Medulla oblongata (tissue), 1 donor: ENCODE results near the gene TSPAN5.

Source experiments
- DNase-seq: peaks from one replicate; pipeline ENCODE4 v3.0.0-alpha.2; 2015; ENCODE audit errors: extremely low spot score

TSPAN5 gene

DNA sequence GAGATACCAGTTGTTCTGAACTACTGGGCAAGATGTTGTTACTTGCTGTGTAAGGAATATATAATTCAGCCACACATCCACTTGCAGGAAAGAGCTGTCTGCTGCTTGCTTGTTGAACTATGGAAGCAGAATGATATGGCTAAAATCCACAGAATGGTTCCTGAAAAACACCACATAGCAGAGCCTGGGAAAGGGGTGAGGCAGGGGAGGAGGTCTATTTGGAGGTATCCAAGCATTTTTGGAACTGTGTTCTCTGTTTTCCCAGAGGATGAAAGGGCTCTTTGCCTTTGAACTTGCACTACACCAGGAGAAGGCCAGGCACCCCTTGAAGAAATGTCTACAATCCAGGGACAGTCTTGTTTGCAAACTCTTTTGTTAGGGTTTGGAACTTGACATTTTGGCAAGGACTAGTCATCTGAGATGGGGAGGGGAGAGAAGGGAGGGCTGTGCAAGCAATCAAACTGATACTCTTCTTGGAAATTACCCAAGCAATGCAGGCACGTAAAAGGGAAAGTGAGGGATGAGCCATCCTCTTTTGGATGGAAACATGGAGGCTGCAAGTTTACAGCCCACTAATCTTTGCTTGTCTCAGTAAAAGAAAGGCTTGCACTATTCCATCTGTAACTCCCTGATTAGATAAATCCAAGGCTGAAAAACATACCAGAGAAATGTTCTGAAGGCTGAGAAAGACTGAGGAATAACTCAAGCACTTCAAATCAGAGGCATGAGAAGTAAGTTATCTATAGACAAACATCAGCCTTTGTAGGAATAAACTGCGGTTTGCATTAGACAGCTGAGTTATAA lies 141.0 kb downstream of the TSPAN5 start:
- no peak for DNase-seq

DNA sequence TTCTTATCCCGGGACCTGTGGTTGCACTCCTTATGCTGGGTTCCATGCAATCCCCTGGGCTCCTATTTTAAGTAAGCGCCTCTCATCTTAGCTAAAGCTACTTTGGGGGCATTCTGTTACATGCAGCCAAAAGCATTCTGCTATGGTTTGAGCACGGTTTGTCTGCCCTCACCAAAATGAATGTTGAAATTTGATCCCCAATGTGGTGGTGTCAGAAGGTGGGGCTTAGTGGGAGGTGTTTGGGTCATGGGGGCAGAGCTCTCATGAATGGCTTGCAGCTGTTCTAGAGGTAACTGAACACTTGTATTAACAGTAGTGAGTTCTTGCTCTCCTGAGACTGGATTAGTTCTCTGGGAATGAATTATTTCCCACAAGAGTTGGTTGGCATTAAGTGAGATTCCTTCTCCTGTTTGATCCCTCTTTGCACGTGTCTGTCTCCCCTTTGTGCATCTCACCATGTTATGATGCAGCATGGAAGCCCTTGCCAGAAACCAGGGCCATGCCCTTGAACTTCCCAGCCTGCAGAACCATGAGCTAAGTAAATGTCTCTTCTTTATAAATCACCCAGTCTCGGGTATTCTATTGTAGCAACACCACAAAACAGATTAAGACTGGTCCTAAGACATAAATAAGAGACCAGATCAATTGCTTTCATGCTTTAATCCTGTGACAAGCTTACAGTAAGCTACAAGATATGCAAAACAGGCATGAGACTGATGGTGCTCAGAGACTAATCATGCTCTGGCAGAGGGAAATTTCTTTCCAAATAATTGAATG lies 141.8 kb downstream of the TSPAN5 start:
- no peak for DNase-seq

DNA sequence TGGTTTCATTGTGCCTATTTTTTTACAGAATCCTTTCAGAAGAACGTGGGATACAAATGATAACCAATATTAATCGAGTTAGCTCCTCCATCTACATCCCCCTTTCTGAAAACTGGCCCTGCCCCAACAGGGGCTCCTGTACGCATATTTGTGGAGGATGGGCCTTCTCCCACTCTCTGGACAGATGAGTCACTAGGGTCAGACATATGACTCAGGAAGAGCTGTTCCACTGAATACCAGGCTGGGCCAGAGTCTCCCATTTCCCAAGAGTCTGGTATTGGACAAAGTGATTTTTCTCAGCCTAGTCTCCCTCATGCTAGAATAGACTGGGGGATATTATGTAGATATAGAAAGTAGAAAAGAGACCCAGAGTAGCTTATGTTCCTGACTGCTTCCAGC lies 142.4 kb downstream of the TSPAN5 start:
- DNase-seq: no peak

DNA sequence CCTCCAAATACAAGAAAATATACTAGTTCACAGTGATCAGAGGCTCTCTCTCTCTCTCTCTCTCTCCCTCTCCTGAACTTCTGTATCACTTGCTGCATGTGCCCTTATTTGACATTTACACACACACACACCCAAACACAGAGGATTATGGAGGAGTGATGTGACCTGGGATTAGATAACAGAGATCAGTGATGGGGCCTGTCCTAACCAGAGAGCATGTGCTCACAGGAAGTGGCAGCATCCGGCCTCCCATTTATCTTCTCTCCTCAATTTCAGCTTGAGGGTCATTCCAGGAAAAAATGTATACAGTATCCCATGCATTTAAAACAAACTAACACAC lies 143.0 kb downstream of the TSPAN5 start:
- DNase-seq: no peak

DNA sequence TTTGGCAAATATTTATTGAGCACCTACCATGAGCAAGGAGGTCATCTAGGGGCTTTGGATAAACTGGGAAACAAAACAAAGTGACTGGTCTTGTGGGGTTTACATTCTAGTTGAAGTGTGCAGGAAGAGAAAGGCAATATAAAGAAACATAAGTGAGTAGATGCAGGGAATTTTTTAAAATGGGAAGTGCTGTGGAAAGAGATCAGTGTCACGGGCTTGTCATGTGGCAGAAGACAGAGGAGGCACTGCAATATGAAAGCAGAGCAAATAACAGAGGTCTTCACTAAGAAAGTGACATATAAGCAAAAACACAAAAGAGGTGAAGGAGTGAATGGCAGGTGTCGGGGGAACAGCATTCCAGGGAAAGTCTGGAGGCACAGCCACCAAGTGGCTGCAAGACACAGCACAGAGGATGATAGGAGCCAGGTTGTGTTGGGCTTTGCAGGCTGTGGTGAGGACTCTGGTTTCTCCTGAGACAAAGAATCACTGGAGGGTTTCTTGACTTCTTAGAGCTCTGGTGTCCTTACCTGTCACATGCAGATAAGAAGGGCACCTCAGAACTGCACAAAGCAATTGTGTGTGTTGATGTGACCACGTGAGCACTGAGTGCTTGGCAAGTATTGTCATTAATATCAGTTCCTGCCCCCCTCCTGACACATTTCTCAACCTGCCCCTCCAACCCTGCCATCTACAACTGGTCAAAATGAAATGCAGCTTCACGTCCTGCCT lies 143.5 kb downstream of the TSPAN5 start:
- no peak for DNase-seq

DNA sequence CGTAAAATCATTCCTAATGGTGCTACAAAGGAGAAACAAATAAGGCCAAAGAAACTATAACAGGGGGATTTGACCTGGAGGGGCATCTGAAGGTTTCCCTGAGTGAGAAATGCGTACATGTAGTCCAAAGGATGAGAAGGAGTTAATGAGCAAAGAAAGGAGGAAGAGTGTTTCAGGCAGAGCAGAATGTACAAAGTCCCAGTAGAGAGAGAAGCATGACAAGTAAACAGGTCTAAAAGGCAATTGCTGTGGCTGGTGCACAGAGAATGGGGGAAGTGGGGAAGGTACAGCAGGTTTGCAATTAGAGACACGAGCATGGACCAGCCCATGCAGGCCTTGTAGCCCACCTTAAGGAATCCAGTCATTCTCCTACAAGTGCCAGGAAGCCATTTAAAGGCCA lies 145.5 kb downstream of the TSPAN5 start:
- no peak for DNase-seq

DNA sequence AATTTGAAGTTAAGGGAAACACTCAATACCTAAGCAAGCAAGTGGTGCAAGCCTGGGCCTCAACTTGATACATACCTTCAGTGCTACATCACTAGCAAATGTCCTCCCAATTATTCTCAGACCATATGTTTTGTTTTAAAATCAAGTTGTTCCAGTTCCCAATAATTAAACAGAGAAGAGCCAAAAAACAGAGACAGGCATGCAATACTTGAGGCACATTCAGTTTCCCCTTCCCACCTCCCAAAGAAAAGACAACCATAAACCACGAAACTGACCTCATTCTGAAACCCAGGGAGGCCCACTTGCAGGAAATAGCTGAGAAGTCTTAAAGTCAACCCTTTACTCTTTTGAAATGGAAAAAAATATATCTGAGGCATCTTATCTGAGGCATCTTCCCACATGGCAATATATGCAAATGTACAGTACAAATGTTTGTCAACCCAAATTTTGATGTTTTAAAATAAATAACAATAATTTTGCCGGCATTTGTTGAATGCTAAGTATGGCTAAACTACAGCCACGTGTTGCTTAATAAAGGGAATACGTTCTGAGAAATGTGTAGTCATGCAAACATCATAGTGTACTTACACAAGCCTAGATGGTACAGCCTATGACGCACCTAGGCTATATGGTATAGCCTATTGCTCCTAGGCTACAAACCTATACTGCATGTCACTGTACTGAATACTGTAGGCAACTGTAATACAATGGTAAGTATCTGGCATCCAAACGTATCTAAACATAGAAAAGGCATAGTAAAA lies 147.5 kb downstream of the TSPAN5 start:
- no peak for DNase-seq

DNA sequence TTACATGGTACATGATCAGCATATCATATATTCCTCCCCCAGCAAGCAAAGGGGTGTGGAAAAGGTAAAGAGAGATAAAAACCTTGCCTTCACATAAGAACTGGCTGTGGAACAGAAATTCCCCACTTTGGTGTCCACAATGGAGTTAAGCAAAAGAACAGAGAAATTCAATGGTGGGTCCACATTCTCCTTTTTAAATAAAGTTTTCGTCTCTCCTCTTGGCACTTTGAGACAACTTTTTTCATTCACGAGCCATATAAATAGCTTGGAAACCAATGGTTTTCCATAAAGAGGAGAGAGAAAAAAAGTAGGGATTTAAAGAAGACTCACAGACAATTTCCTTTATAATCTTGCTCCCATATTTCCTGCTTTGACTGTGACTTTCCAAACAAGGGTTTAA lies 148.1 kb downstream of the TSPAN5 start:
- DNase-seq: no peak

DNA sequence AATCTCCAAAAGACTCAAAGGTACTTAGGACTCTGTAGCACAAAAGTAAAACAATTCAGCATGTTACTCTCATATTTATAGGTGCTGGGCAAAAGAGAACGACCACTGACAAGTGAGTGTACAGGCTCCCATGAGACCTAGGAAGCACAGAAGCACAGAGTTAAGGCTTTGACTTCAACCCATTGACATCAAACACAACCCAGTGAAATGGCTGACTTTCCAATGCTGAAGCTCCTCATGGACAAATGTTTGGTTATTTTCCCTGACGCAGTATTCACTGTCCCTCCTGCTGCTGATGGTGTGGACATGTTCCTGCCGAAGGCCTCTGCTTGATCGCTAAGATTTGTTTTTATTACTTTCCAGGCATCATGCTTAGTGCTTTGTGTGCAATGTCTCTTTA lies 148.7 kb downstream of the TSPAN5 start:
- DNase-seq: no peak

DNA sequence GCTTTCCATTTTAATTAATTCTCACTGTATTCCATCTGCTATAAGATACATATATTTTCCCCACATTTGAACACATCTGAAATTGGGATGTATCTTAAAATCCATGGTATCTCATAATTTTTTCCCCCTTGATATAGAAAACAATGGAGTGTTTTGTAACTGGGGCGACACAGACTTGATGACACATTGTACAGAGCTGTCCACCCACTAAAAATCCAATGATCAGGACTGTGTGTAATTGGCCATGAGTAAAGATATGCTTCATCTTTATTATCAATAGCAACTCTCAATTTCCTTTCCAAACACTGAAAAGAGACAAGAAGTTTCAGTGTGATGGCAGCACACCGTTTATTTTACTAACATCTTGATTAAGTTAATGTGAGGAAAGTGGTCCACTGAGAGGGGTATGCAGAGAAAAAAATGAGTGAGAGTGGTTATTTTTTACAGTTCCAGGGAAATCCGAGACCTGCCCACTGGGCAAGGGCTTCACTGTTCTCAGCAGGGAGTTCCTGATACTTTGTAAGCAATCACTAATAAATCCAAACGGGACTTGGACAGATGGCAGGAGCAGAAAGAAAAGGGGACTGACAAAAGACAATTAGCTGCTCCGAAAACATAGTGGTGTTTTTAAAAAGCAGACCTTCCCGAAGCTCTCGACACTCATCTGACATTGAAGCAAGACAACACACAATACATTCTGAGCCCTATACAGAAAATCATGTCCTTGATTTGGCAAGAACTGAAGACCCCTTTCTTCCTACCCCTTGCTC lies 149.4 kb downstream of the TSPAN5 start:
- DNase-seq: no peak

DNA sequence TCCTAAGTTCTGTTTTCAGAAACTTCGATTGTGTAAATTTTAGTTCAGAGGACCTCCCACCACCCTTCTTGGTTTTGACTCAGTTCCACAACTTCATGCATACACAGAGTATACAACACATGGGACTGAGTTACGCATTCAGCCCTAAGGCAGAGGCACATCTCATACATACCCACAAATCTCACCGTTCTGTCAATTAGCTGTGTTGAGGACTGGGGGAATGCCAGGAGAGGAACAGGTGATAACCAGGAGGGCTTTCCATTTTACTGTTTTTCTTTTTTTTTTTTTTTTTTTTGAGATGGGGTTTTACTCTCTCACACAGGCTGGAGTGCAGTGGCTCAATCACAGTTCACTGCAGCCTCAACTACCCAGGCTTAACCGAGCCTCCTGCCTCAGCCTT lies 150.2 kb downstream of the TSPAN5 start:
- no peak for DNase-seq

DNA sequence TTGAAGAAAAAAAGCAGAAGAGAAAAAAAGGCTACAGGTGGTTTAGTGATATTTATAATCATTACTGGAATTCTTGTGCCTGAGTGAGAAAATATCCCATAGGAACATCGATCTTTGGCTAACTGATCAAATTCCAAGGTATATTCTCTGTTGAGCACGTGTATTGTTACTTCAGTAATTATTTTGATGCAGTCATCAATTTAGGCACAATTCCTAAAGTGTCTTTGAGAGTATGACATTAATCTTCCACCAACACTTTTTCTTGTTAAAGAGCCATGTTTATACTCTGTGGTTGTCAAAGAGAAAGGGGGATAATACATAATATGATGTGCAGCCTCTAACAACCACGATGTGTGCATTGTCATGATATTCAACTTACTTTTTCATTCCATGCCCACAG lies 151.1 kb downstream of the TSPAN5 start:
- DNase-seq: no peak

DNA sequence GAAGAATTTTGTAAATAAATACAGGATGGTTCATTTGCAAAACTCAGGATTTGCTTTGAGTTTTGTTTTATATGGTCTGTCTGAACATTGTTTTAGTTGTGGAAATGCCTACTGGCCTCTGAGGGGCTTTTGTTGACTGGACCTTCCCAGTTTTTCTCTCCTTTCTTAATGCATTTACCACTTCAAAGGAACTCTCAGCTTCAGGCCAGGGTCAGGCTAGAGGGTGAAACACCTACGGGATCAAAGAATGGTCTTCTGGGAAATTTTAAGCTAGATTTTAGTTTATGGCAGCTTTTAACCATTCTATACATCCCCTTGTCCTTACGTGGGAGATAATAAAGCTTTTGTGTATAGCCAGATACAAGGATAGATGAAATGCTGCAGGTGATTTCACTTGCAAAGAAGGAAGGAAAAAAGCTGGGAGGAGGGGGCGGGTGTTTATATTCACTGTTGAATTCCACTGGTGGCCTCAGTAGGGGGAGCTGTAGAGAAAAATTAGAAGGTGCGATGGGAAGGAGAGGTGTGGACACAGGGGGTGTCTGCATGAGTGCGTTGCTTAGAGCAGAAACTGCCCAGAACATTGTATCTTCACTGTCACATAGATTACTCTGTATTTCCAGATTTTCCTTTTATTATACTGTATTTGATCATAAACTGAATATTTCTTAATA lies 151.8 kb downstream of the TSPAN5 start:
- DNase-seq: no peak

DNA sequence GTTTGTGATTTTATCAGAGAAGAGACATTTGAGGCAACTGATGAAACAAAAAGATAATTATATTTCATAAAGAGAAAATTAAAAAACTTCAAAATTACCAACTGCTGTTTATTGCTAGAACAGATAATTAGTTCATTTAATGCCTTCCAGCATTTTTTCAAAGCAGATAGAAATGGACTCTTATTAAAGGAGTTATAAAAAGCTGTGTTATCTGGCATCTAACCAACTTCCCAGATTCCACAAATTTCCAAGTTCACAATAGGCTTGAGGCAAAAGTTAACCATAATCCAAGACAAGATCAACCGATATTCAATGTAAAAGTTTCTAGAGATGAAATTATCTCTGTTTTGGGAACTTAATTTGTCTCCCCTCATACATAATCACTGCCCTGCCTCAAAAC lies 152.4 kb downstream of the TSPAN5 start:
- DNase-seq: no peak

DNA sequence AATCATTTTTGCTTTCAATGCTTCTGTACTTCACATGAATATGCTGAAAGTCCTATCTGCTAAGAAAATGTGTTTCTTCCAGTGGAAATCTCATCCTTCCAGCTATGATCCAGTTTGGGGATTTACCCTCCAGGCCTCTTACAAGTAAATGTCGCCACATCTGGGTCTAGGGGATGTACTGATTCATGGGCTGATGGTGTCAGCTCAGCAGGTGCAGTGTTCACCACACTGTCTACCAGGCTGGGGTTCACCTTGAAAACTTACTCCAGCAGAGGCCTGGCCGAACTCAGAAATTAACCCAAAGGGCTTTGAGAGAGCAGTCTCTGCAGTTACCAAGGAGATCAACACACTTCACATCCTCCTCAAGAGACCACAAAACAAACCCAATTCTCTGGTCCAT lies 154.3 kb downstream of the TSPAN5 start:
- DNase-seq: no peak

DNA sequence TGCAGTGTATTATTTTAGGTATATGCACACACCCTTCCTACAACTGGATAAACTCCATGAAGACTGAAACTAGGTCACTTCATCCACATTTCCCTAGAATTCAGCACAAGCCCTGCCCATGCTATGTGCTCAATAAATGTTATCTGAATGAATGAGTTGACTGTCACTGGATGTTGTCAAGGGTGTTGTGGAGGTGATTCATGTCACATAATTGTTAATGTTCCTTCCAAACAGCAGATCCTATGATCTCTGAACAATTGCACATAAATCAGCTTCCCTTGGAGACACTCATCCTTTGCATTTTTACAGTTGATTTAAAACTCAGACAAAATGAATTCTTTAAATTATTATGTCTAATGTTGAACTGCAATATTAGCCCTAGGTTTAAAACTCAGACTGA lies 154.7 kb downstream of the TSPAN5 start:
- no peak for DNase-seq

DNA sequence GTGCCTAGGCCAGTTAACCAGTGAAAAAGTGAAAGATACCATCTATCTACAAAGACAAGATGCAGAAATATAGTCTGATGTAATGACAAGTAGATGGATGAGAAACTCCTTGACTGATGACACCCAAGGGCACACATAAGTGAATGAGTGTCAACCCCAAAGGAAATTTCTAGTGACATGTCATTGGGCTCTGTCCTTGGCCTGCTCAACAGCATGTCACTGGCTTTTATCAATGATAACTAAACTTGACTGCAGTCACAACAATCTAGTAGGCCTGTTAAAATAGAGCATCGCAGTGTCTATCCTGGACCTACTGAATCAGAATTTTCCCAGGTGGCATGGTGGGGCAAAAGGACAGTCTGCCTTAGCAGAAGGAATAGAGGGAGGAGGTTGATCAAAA lies 155.8 kb downstream of the TSPAN5 start:
- DNase-seq: no peak

DNA sequence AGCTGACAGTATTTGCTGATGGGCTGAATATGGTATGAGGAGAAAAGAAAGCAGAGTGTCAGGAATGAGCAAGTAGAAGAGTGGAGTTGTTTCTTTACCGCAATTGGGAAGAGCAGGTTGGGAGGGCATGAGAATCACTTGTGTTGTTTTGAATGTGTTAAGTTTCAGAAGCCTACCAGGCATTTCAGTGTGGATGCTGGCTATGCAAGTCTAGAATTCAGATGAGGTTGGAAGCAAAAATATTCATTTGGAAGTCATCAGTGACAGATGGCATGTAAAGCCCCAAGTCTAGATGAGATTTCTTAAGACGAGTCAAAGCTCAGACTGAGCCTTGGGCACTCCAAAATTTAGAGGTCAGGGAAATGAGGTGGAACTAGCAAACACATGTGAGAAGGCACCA lies 156.4 kb downstream of the TSPAN5 start:
- DNase-seq: no peak

DNA sequence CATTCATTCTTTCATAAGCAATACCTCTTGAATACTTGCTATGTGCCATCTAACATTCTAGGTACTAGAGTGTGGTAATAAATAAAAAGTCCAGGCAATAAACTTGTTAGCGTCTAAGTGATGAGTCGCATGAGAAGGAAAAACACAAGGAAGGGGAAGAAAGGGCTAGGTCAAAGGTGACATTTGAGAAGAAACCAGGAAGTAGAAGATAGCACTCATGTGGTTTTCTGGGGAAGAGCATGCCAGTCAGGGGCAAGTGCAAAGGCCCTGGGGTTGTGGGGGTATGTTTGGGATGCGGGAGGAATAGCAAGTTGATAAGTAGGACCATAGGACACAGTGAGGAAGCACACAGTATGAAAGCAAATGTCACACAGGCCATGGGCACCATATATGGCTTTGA lies 157.0 kb downstream of the TSPAN5 start:
- DNase-seq: no peak

DNA sequence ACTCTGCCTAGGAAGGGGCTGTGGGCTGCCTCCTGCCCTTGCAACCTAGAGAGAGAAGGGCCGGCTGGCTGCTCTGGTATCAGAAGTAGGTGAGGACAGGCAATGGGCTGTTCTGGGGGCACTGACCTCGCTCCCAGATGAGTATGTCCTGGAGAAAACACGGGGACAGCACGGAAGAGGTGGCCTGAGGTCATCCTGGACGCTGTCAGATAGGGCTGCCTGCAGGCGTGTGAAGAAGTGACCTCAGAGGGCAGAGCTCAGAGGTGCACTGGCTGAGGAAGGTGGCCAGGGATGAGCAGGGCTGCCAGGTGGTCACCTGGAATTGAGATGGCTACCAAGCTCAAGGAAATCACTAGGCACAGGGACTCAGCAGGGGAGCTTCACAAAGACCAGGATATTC lies 159.6 kb downstream of the TSPAN5 start:
- DNase-seq: no peak
